A673 (cell line): ENCODE measurements around the gene GNA15. TPM values are rescaled to one million over a fixed set of nuclear protein-coding genes. Genes with fewer than 3 reads are reported as not detected.
A peak's percentile ranks its signal among the peaks of the same experiment; 100 is the strongest.

Source experiments
- BruUV-seq: library from RNA; stranded (reverse); fragments of 400-500 nt; replicated peaks from 2 replicates; lab custom pipeline; 2021; lab: Mats Ljungman, UMichigan
- CTCF ChIA-PET: fragments of 300-600 bp; sonication (Branson Sonifier 250); formaldehyde crosslinking; loops from one replicate; lab custom pipeline; 2022; ENCODE audit warnings: antibody characterized with exemption; lab: Charles Lee
- POLR2A ChIA-PET: fragments of 300-600 bp; sonication (Branson Sonifier 250); formaldehyde crosslinking; loops from one replicate; lab custom pipeline; 2022; ENCODE audit warnings: antibody characterized with exemption; ENCODE audit not compliant: low non-redundant PET; lab: Charles Lee
- DNase-seq: peaks from one replicate; pipeline ENCODE4 v3.0.0-alpha.2; 2015; ENCODE audit warnings: low spot score
- H3K27ac ChIP-seq: fragments of 200-600 bp; sonication (generic); 2 replicates; pipeline ENCODE4 v1.5.1; 2016; ENCODE audit warnings: mixed run types, low read depth, mild to moderate bottlenecking, mixed read lengths, antibody characterized with exemption, low read length; ENCODE audit not compliant: poor library complexity, severe bottlenecking
- H3K27me3 ChIP-seq: fragments of 200-600 bp; sonication (generic); replicated peaks from 2 replicates; pipeline ENCODE4 v1.6.1; 2017; ENCODE audit warnings: mixed run types, low read depth, mild to moderate bottlenecking, mixed read lengths, antibody characterized with exemption, low read length; ENCODE audit not compliant: insufficient read depth, poor library complexity
- H3K36me3 ChIP-seq: fragments of 200-600 bp; sonication (generic); 2 replicates; pipeline ENCODE4 v1.6.1; 2016; ENCODE audit warnings: mixed run types, mild to moderate bottlenecking, mixed read lengths, antibody characterized with exemption, low read length; ENCODE audit not compliant: insufficient read depth, poor library complexity, severe bottlenecking
- H3K4me1 ChIP-seq: fragments of 200-600 bp; sonication (generic); 2 replicates; pipeline ENCODE4 v1.6.1; 2017; ENCODE audit warnings: mixed run types, mild to moderate bottlenecking, mixed read lengths, antibody characterized with exemption, low read length; ENCODE audit not compliant: insufficient read depth, poor library complexity, severe bottlenecking
- H3K4me3 ChIP-seq: fragments of 200-600 bp; sonication (generic); 2 replicates; pipeline ENCODE4 v1.5.1; 2016; ENCODE audit warnings: low read depth, mixed run types, mild to moderate bottlenecking, mixed read lengths, low read length; ENCODE audit not compliant: poor library complexity, severe bottlenecking
- H3K9me3 ChIP-seq: fragments of 200-600 bp; sonication (generic); 2 replicates; pipeline ENCODE4 v1.6.1; 2016; ENCODE audit warnings: mixed run types, low read depth, mild to moderate bottlenecking, mixed read lengths, antibody characterized with exemption, low read length; ENCODE audit not compliant: poor library complexity, severe bottlenecking
- CTCF ChIP-seq: fragments of 300-800, 200-600 bp; sonication (generic); conservative IDR thresholded peaks from 2 replicates; pipeline ENCODE4 v1.5.1; 2017; ENCODE audit warnings: low read depth, mild to moderate bottlenecking, antibody characterized with exemption, low read length, moderate library complexity, mixed read lengths
- EZH2 ChIP-seq: fragments of 200-600 bp; sonication (generic); IDR thresholded peaks from 2 replicates; pipeline ENCODE4 v1.6.1; 2017; ENCODE audit warnings: borderline replicate concordance, low read depth, mild to moderate bottlenecking, mixed read lengths, antibody characterized with exemption, low read length; ENCODE audit not compliant: poor library complexity, severe bottlenecking
- intact Hi-C: fragments of 100-400 bp; cut with micrococcal nuclease; formaldehyde crosslinking; loops from one replicate; pipeline ENCODE4 v1.10.0; 2022; ENCODE audit not compliant: unreplicated experiment
- total RNA-seq: library from RNA; stranded (reverse); gene quantifications from 2 replicates; pipeline ENCODE4 v1.2.3, GENCODE V29; 2021

Gene GNA15
- total RNA-seq, 1 experiment from 2014 or later: 0.26 TPM

- no peak for DNase-seq
- intact Hi-C loops: no loop called here
- no TSS peak for BruUV-seq
- Histone ChIP-seq H3K27ac (no peak overlapping the region), H3K9me3 (no peaks in the 10 kb centered on the region), H3K4me3 (no peak overlapping the region), H3K4me1 (peaks cover 4% of the 10 kb centered on the region), H3K36me3 (no peaks in the 10 kb centered on the region), H3K27me3 (no peaks in the 10 kb centered on the region)
- no peak for TF ChIP-seq CTCF
- TF ChIP-seq EZH2: no peak
- CTCF ChIA-PET: no interaction called here
- POLR2A ChIA-PET: no interaction called here
Observed at GRCh38 chr19:3160219-3160618, 24.4 kb downstream of the GNA15 start.

GRCh38 chr19:3161453-3161852 is 25.6 kb downstream of the GNA15 start:
- Histone ChIP-seq H3K27me3 (no peaks in the 10 kb centered on the region), H3K4me1 (no peaks in the 10 kb centered on the region), H3K36me3 (no peaks in the 10 kb centered on the region), H3K9me3 (no peaks in the 10 kb centered on the region), H3K4me3 (no peak overlapping the region), H3K27ac (no peak overlapping the region)
- intact Hi-C loops: no loop called here
- DNase-seq: no peak
- ChIA-PET CTCF (interaction anchor here (0.5 to 1.2 kb wide), 4 partner anchors 32 to 324 kb away, joined by 3 to 7 read pairs (median 5); no protein-coding TSS in a partner anchor), POLR2A (no interaction called here)
- no peak for TF ChIP-seq CTCF
- TF ChIP-seq EZH2: no peak
- no TSS peak for BruUV-seq

- H3K27ac ChIP-seq: no peak overlapping the region
- H3K36me3 ChIP-seq: no peaks in the 10 kb centered on the region
- DNase-seq: peak; percentile 64
- no peaks in the 10 kb centered on the region for H3K27me3 ChIP-seq
- POLR2A ChIA-PET: no interaction called here
- TF ChIP-seq EZH2 (no peak), CTCF (no peak)
- H3K9me3 ChIP-seq: no peaks in the 10 kb centered on the region
- intact Hi-C loops: loop anchor here (1.0 kb wide), 3 partner anchors 33 to 275 kb away; no protein-coding TSS in a partner anchor
- no TSS peak for BruUV-seq
- CTCF ChIA-PET: interaction anchor here (0.6 to 1.2 kb wide), 2 partner anchors 33 to 275 kb away, joined by 5 read pairs; no protein-coding TSS in a partner anchor
- H3K4me3 ChIP-seq: no peak overlapping the region
- no peaks in the 10 kb centered on the region for H3K4me1 ChIP-seq
Observed at GRCh38 chr19:3162418-3163229, 26.8 kb downstream of the GNA15 start.
